Measurements from ENCODE around the gene SLAMF6.

- no peak for TF ChIP-seq JUNB (IDR thresholded peaks at IDR 0.05)
- no peak for TF ChIP-seq EP300 (IDR thresholded peaks at IDR 0.05)
- no peak for TF ChIP-seq POLR2AphosphoS2 (conservative IDR thresholded peaks at IDR 0.05; ENCODE audit: low read length)
- no peak for TF ChIP-seq CTCF (IDR thresholded peaks at IDR 0.05)
- TF ChIP-seq PBX3 (IDR thresholded peaks at IDR 0.05) = no peak
- no peak for TF ChIP-seq CHD2 (IDR thresholded peaks at IDR 0.05; ENCODE audit: low read length, partially characterized antibody)
Measured at GRCh38 chr1:160465123-160465522, 57.9 kb downstream of the SLAMF6 start.

All from A549 (cell line).